ENCODE measurements around the gene SPAG6.

DNA sequence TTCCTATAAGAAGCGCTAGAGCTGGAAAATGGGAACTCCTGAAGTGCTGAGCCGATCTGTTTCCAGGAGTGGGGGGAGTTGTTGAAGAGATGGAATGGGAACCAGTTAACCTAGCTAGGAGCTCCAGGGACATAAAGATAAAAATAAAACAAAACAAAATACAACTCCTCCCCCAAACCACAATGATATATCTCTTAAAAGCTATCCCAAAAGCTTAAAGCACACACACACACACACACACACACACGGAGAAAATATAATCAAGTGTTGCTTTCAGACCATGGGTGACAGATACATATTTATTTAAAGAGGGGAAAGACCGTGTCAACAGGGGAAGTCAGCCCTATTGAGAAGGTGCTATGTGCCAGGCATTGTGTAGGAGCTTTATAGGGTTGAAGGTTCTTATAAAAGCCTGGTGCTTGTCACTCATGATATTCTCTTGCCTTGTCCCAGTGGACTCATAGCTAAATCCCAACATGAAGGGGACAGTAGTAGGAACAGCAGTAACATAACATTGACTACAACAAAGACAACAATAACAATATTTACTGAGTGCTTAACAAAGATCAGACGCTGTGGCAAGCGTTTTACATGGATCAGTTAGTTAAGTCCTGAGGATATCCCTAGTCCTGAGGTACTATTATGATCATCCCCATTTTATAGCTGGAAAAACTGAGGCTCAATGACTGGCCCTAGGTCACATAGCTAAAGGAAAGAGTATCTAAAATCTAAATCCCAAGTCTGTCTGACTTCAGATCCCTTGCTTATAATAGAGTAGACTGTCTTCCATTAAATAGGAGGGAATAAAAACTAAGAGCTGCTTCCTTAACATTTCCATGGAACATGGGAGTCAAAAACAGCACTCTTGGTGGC, 115.5 kb downstream of the SPAG6 start:
- TF ChIP-seq EZH2 (IDR thresholded peaks at IDR 0.05; ENCODE audit: borderline replicate concordance, low read depth, low read length, severe bottlenecking) (no peak), CTCF (IDR thresholded peaks at IDR 0.05; ENCODE audit: borderline replicate concordance, extremely low read depth, low read length, poor library complexity, severe bottlenecking) (no peak)
